ENCODE results near the gene SAMD4B. TPM values are rescaled to one million over a fixed set of nuclear protein-coding genes. Genes with fewer than 3 reads are reported as not detected.

Gene SAMD4B
- total RNA-seq, 3 donors from 2014 or later (not counting 1 experiment from before 2014, with no cell fraction given), result 67.8 to 80.8 (median 78.9) TPM

GRCh38 chr19:39325778-39326665, 16.2 kb upstream of the SAMD4B start:
- Histone ChIP-seq H3K27me3 (ENCODE audit: control insufficient read depth, insufficient read depth, low read length) (no peaks in the 10 kb centered on the region), H3K4me1 (ENCODE audit: control insufficient read depth, insufficient read depth, low read length) (peaks cover 37% of the 10 kb centered on the region), H3K9me3 (ENCODE audit: control insufficient read depth, insufficient read depth, low read length) (no peaks in the 10 kb centered on the region), H3K27ac (ENCODE audit: low read length) (no peak overlapping the region), H3K36me3 (ENCODE audit: control insufficient read depth, insufficient read depth, low read length) (peaks cover 45% of the 10 kb centered on the region), H3K4me3 (ENCODE audit: low read length) (no peak overlapping the region)
- no peak for TF ChIP-seq CTCF (IDR thresholded peaks at IDR 0.05)
- Mint-ChIP-seq H3K4me3 (no peak overlapping the region), H3K36me3 (no peaks in the 10 kb centered on the region), H3K9me3 (no peaks in the 10 kb centered on the region), H3K27ac (no peak overlapping the region), H3K4me1 (peaks cover 26 to 39% of the 10 kb centered on the region in 2 donors), H3K27me3 (ENCODE audit: low read depth in 2 of 2) (no peaks in the 10 kb centered on the region)
- intact Hi-C loops (cut with micrococcal nuclease), result no loop called here
- WGBS (ENCODE audit: insufficient coverage), result 93% methylated on average over 16 of the region's 16 CpGs
- ATAC-seq, result peak in 1 of 3 donors; percentile 19
- peak in 1 of 2 donors; percentile 50 for DNase-seq

DNA sequence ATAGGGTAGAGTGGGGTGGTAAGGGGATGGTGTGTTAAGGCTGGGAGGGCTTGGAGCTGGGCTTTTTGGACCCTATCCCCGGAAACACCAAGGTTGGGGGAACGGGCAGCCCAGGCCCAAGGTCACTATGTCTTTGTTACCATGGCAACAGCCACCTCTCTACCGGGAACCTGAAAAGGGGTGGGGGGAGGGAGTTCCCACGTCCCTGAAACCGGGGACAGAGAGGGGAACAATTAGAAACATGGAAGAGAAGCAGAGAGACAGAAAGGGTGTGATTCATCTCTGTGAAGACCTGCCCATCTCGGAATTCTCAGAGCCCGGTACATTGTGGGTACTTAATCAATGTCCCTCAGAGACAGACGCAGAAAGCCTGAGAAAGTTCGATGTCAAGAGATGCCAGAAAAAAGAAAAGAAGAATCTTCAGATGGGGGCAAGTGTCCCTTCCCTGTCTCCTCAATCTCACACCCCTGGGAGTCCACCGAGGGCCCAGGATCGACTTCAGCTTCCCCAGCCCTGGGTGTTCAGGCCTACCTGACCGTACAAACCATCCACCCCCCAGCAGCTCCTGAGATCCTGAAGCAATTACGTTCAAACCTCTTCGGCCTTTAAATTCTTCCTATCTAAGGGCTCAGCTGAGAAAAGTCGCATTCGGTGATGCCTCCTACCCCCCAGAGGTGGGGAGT, 14.7 kb upstream of the SAMD4B start:
- H3K36me3 ChIP-seq (ENCODE audit: control insufficient read depth, insufficient read depth, low read length), result peaks cover 51% of the 10 kb centered on the region
- TF ChIP-seq CTCF (IDR thresholded peaks at IDR 0.05), result no peak
- H3K4me3 ChIP-seq (ENCODE audit: low read length), result no peak overlapping the region
- peak overlapping the region in 1 of 2 donors; percentile 81 for H3K27ac Mint-ChIP-seq
- intact Hi-C loops (cut with micrococcal nuclease), result loop anchor here (1.0 kb wide), 2 partner anchors 115 to 205 kb away; no protein-coding TSS in a partner anchor
- H3K27me3 Mint-ChIP-seq (ENCODE audit: low read depth in 2 of 2), result no peaks in the 10 kb centered on the region
- H3K36me3 Mint-ChIP-seq, result no peaks in the 10 kb centered on the region
- H3K4me3 Mint-ChIP-seq, result no peak overlapping the region
- no peak overlapping the region for H3K27ac ChIP-seq (ENCODE audit: low read length)
- no peaks in the 10 kb centered on the region for H3K9me3 ChIP-seq (ENCODE audit: control insufficient read depth, insufficient read depth, low read length)
- H3K9me3 Mint-ChIP-seq, result no peaks in the 10 kb centered on the region
- no peak for DNase-seq
- 92% methylated on average over 14 of the region's 16 CpGs for WGBS (ENCODE audit: insufficient coverage)
- H3K27me3 ChIP-seq (ENCODE audit: control insufficient read depth, insufficient read depth, low read length), result no peaks in the 10 kb centered on the region
- ATAC-seq, result no peak
- peaks cover 40% of the 10 kb centered on the region for H3K4me1 ChIP-seq (ENCODE audit: control insufficient read depth, insufficient read depth, low read length)
- H3K4me1 Mint-ChIP-seq, result peaks cover 24 to 30% of the 10 kb centered on the region in 2 donors

DNA sequence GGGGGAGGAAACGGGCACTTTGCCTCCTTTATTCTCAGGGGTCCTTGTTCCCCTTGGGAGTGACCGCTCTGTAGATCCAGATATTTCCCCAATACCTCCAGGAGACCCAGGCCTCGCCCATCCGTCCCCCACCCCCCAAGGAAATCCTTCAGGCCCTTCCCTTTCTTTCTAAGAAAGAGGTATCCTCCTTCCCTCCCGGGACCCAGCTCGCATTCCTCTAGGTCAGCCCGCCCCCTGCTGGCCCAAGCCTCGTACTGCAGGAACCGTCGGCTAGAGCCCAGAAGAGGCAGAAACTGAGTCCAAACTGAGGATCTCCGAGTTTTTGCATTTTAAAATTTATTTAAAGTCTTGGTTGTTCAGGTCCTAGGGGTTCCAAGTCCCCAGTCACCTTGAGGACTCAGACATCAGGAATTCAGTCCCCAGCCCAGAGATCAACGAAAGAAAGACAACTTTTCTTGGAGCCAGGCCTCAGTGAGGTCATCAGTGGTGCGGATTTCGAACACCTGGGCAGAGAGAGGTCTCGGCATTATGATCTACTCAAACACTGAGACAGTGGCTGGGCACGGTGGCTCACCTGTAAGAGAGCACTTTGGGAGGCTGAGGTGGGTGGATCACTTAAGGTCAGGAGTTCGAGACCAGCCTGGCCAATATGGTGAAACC, 14.0 kb upstream of the SAMD4B start:
- no peaks in the 10 kb centered on the region for H3K27me3 Mint-ChIP-seq (ENCODE audit: low read depth in 2 of 2)
- H3K4me1 ChIP-seq (ENCODE audit: control insufficient read depth, insufficient read depth, low read length), result peaks cover 44% of the 10 kb centered on the region
- no peaks in the 10 kb centered on the region for H3K27me3 ChIP-seq (ENCODE audit: control insufficient read depth, insufficient read depth, low read length)
- intact Hi-C loops (cut with micrococcal nuclease), result loop anchor here (1.0 kb wide), 2 partner anchors 116 to 206 kb away; no protein-coding TSS in a partner anchor
- H3K9me3 ChIP-seq (ENCODE audit: control insufficient read depth, insufficient read depth, low read length), result no peaks in the 10 kb centered on the region
- no peaks in the 10 kb centered on the region for H3K36me3 Mint-ChIP-seq
- H3K27ac ChIP-seq (ENCODE audit: low read length), result no peak overlapping the region
- no peaks in the 10 kb centered on the region for H3K9me3 Mint-ChIP-seq
- ATAC-seq (peak; percentile 88 to 95 (median 89)), DNase-seq (peak; percentile 83 to 88)
- H3K27ac Mint-ChIP-seq, result peak overlapping the region; percentile 64 to 81
- TF ChIP-seq CTCF (IDR thresholded peaks at IDR 0.05), result peak; percentile 96
- peak overlapping the region; percentile 28 for H3K4me3 Mint-ChIP-seq
- WGBS (ENCODE audit: insufficient coverage), result 44% methylated on average over 16 of the region's 17 CpGs
- H3K4me1 Mint-ChIP-seq, result peaks cover 23 to 29% of the 10 kb centered on the region in 2 donors
- H3K4me3 ChIP-seq (ENCODE audit: low read length), result no peak overlapping the region
- peaks cover 56% of the 10 kb centered on the region for H3K36me3 ChIP-seq (ENCODE audit: control insufficient read depth, insufficient read depth, low read length)
